WTC11 (cell line): ENCODE data around the gene BLZF1. TPM values are rescaled to one million over a fixed set of nuclear protein-coding genes. Genes with fewer than 3 reads are reported as not detected.

Source experiments
- ATAC-seq: fragments of 200-7000 bp; cut with Tn5 transposase; 2 replicates; pipeline ENCODE4 v1.10.0; 2021; ENCODE audit warnings: mild to moderate bottlenecking, moderate library complexity
- CTCF ChIA-PET: fragments of 300-600 bp; sonication (Branson Sonifier 250); formaldehyde crosslinking; loops from one replicate; lab custom pipeline; 2021; ENCODE audit warnings: antibody characterized with exemption; lab: Charles Lee
- POLR2A ChIA-PET: fragments of 350-600 bp; sonication (Branson Sonifier 250); formaldehyde crosslinking; loops from one replicate; lab custom pipeline; 2021; ENCODE audit warnings: antibody characterized with exemption; lab: Charles Lee
- DNase-seq: peaks from one replicate; pipeline ENCODE4 v3.0.0; 2021; ENCODE audit warnings: low spot score
- H3K27ac Mint-ChIP-seq: 2 replicates; pipeline ENCODE4 v1.8.0; 2021; ENCODE audit warnings: mixed read lengths
- H3K27me3 Mint-ChIP-seq: 2 replicates; pipeline ENCODE4 v1.8.0; 2021; ENCODE audit warnings: low read depth, mild to moderate bottlenecking, moderate library complexity, mixed read lengths
- H3K36me3 Mint-ChIP-seq: 2 replicates; pipeline ENCODE4 v1.8.0; 2021; ENCODE audit warnings: mixed read lengths
- H3K4me1 Mint-ChIP-seq: 2 replicates; pipeline ENCODE4 v1.8.0; 2022; ENCODE audit warnings: mixed read lengths
- H3K4me3 Mint-ChIP-seq: 2 replicates; pipeline ENCODE4 v1.8.0; 2021; ENCODE audit warnings: mild to moderate bottlenecking, moderate library complexity, mixed read lengths
- H3K9me3 Mint-ChIP-seq: 2 replicates; pipeline ENCODE4 v1.8.0; 2021; ENCODE audit warnings: mixed read lengths
- ARID4B ChIP-seq: sonication (generic); formaldehyde crosslinking; IDR thresholded peaks from 2 replicates; pipeline ENCODE4 v1.8.0; 2023; ENCODE audit warnings: missing genetic modification reagents, mild to moderate bottlenecking, borderline replicate concordance
- ATF2 ChIP-seq: sonication (generic); formaldehyde crosslinking; IDR thresholded peaks from 2 replicates; pipeline ENCODE4 v1.8.1; 2022; ENCODE audit warnings: low read depth, missing genetic modification reagents, borderline replicate concordance
- CREM ChIP-seq: sonication (generic); formaldehyde crosslinking; IDR thresholded peaks from 2 replicates; pipeline ENCODE4 v1.8.1; 2022; ENCODE audit warnings: mild to moderate bottlenecking, missing genetic modification reagents, moderate library complexity
- CTCF ChIP-seq: fragments of 200-600 bp; IDR thresholded peaks from 2 replicates; pipeline ENCODE4 v1.8.0; 2022; ENCODE audit warnings: antibody characterized with exemption
- E2F5 ChIP-seq: sonication (generic); formaldehyde crosslinking; IDR thresholded peaks from 2 replicates; pipeline ENCODE4 v1.8.1; 2022; ENCODE audit warnings: mild to moderate bottlenecking, moderate library complexity, missing genetic modification reagents
- EMX1 ChIP-seq: fragments of 250-450 bp; sonication (Bioruptor Pico); IDR thresholded peaks from 2 replicates; pipeline ENCODE4 v1.8.0; 2021; ENCODE audit warnings: mild to moderate bottlenecking
- FOXK1 ChIP-seq: sonication (generic); formaldehyde crosslinking; IDR thresholded peaks from 2 replicates; pipeline ENCODE4 v1.8.0; 2022; ENCODE audit warnings: mild to moderate bottlenecking, moderate library complexity, missing genetic modification reagents
- HMGA2 ChIP-seq: fragments of 250-450 bp; sonication (Bioruptor Pico); IDR thresholded peaks from 2 replicates; pipeline ENCODE4 v1.4.0; 2021; ENCODE audit warnings: mild to moderate bottlenecking, moderate library complexity
- MLX ChIP-seq: sonication (generic); formaldehyde crosslinking; IDR thresholded peaks from 2 replicates; pipeline ENCODE4 v1.8.1; 2023; ENCODE audit warnings: mild to moderate bottlenecking, missing genetic modification reagents, moderate library complexity
- NR3C1 ChIP-seq: sonication (generic); formaldehyde crosslinking; conservative IDR thresholded peaks from 2 replicates; pipeline ENCODE4 v1.8.1; 2023; ENCODE audit warnings: low read depth, mild to moderate bottlenecking, missing genetic modification reagents
- PRDM15 ChIP-seq: sonication (generic); formaldehyde crosslinking; IDR thresholded peaks from 2 replicates; pipeline ENCODE4 v1.8.0; 2022; ENCODE audit warnings: missing genetic modification reagents
- SMAD4 ChIP-seq: sonication (generic); formaldehyde crosslinking; IDR thresholded peaks from 2 replicates; pipeline ENCODE4 v1.8.0; 2022; ENCODE audit warnings: mild to moderate bottlenecking, missing genetic modification reagents
- TEAD1 ChIP-seq: sonication (generic); formaldehyde crosslinking; IDR thresholded peaks from 2 replicates; pipeline ENCODE4 v1.8.0; 2022; ENCODE audit warnings: mild to moderate bottlenecking, missing genetic modification reagents
- USF2 ChIP-seq: sonication (generic); formaldehyde crosslinking; IDR thresholded peaks from 2 replicates; pipeline ENCODE4 v1.8.1; 2023; ENCODE audit warnings: mild to moderate bottlenecking, missing genetic modification reagents, moderate library complexity
- ZBTB21 ChIP-seq: sonication (generic); formaldehyde crosslinking; IDR thresholded peaks from 2 replicates; pipeline ENCODE4 v1.8.1; 2023; ENCODE audit warnings: mild to moderate bottlenecking, missing genetic modification reagents, borderline replicate concordance
- ZNF138 ChIP-seq: sonication (generic); formaldehyde crosslinking; conservative IDR thresholded peaks from 2 replicates; pipeline ENCODE4 v1.8.1; 2022; ENCODE audit warnings: mild to moderate bottlenecking, moderate library complexity, missing genetic modification reagents
- ZNF232 ChIP-seq: sonication (generic); formaldehyde crosslinking; IDR thresholded peaks from 2 replicates; pipeline ENCODE4 v1.8.0; 2022; ENCODE audit warnings: mild to moderate bottlenecking, missing genetic modification reagents
- ZNF263 ChIP-seq: sonication (generic); formaldehyde crosslinking; IDR thresholded peaks from 2 replicates; pipeline ENCODE4 v1.8.1; 2022; ENCODE audit warnings: low read depth, mild to moderate bottlenecking, moderate library complexity, missing genetic modification reagents
- ZNF671 ChIP-seq: fragments of 250-450 bp; sonication (Bioruptor Pico); IDR thresholded peaks from 2 replicates; pipeline ENCODE4 v1.8.0; 2021; ENCODE audit warnings: mild to moderate bottlenecking
- ZSCAN18 ChIP-seq: fragments of 250-450 bp; sonication (Bioruptor Pico); IDR thresholded peaks from 2 replicates; pipeline ENCODE4 v2.1.2; 2022; ENCODE audit warnings: mild to moderate bottlenecking, moderate library complexity
- total RNA-seq: library from RNA; stranded (reverse); gene quantifications from 3 replicates; pipeline ENCODE4 v1.2.3, GENCODE V29; 2021

The BLZF1 gene
- total RNA-seq, 1 experiment from 2014 or later, result 8.3 TPM

GRCh38 chr1:169327875-169328274 lies 40.1 kb upstream of the BLZF1 start:
- ATAC-seq (no peak), DNase-seq (no peak)
- TF ChIP-seq E2F5, result no peak
- no peak for TF ChIP-seq ZNF232 (CRISPR knock-in tag)
- no peak for TF ChIP-seq ZNF263 (CRISPR knock-in tag)
- TF ChIP-seq PRDM15, result no peak
- TF ChIP-seq TEAD1 (CRISPR knock-in tag), result no peak
- TF ChIP-seq ZNF671 (CRISPR knock-in tag), result no peak
- no peak for TF ChIP-seq ZSCAN18
- no peak for TF ChIP-seq SMAD4
- TF ChIP-seq ARID4B (CRISPR knock-in tag), result no peak
- no peak for TF ChIP-seq HMGA2 (CRISPR knock-in tag)
- no peak for TF ChIP-seq ZBTB21 (CRISPR knock-in tag)
- TF ChIP-seq ZNF138 (CRISPR knock-in tag), result no peak
- ChIA-PET POLR2A (no interaction called here), CTCF (no interaction called here)
- H3K27ac Mint-ChIP-seq, result no peak overlapping the region
- peaks cover 19% of the 10 kb centered on the region for H3K4me1 Mint-ChIP-seq
- H3K36me3 Mint-ChIP-seq, result no peaks in the 10 kb centered on the region
- no peaks in the 10 kb centered on the region; the same call in 1 of the 2 replicates for H3K27me3 Mint-ChIP-seq
- peaks cover 18% of the 10 kb centered on the region; the same call in 1 of the 2 replicates for H3K9me3 Mint-ChIP-seq
- no peak overlapping the region for H3K4me3 Mint-ChIP-seq

GRCh38 chr1:169329383-169329782 lies 38.6 kb upstream of the BLZF1 start:
- CTCF ChIA-PET, result no interaction called here
- TF ChIP-seq EMX1, result no peak
- no peak for TF ChIP-seq USF2 (CRISPR knock-in tag)
- no peak for TF ChIP-seq CREM (CRISPR knock-in tag)
- TF ChIP-seq ATF2 (CRISPR knock-in tag), result no peak
- TF ChIP-seq FOXK1 (CRISPR knock-in tag), result no peak
- no peak for TF ChIP-seq NR3C1
- TF ChIP-seq MLX (CRISPR knock-in tag), result no peak
- TF ChIP-seq CTCF, result no peak

More at GRCh38 chr1:169329383-169329782, 38.6 kb upstream of the BLZF1 start:
- POLR2A ChIA-PET, result no interaction called here
- Mint-ChIP-seq H3K36me3 (no peaks in the 10 kb centered on the region; the same call in 1 of the 2 replicates), H3K4me3 (no peak overlapping the region), H3K9me3 (peaks cover 18% of the 10 kb centered on the region; the same call in 1 of the 2 replicates), H3K27me3 (no peaks in the 10 kb centered on the region; the same call in 1 of the 2 replicates), H3K4me1 (peaks cover 13% of the 10 kb centered on the region), H3K27ac (no peak overlapping the region)
- ATAC-seq (no peak), DNase-seq (no peak)
